ENCODE measurements around the gene NEURL1. TPM values are rescaled to one million over a fixed set of nuclear protein-coding genes. Genes with fewer than 3 reads are reported as not detected.

NEURL1 gene
- total and polyA plus RNA-seq, 2 experiments from 2014 or later, result 2.3 to 4.6 TPM

DNA sequence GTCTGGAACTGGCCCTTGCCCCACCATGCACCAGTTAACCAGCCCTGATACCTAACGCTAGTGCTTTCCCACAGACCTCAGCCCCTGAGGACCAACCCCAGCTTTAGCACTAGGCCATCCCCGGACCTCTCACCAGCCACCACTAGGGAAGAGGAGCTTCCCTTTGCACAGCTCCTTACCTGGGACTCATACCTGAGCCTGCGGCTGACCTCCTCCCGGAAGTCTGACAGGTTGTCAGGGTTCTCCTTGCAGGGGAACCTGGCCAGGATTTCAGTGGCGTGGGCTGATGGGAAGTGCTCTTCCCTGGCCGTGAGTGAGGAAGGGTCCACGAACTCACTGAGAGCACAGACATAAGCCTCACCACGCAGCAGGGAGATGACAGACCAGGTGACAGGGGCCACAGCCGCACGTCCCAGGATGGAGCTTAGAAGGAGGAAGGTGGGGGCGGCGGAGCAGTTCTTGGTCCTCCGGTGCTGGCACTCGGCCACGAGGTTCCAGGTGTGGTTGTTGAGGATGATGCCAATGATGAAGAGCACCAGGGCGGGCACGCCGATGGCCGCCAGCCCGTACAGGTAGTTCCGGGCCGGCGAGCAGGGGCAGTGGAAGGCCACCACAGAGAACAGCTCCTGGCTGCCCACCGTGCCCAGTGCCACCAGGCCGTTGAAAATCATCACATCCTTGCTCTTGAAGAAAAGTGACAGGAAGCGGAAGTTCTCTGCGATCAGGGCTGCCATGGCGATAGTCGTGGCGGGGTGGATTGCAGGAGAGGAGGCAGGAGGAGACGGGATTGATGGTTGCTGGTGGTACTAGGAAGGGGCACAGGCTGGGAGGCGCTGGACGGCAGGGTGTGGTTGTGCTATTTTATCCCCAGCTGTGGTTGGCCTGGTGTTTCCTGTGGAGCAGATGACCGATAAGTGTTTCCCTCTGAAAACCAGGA, 44.0 kb upstream of the NEURL1 start:
- Histone ChIP-seq H3K4me2 (no peak overlapping the region), H3K4me1 (ENCODE audit: insufficient read depth) (no peaks in the 10 kb centered on the region), H3K79me2 (no peaks in the 10 kb centered on the region), H3K36me3 (replicated peaks; ENCODE audit: insufficient read depth, low read depth) (no peaks in the 10 kb centered on the region), H4K20me1 (ENCODE audit: insufficient read depth, poor library complexity, severe bottlenecking) (no peaks in the 10 kb centered on the region), H3K27ac (no peak overlapping the region), H3K9me2 (replicated peaks; ENCODE audit: insufficient read depth) (no peaks in the 10 kb centered on the region), H3K9me3 (ENCODE audit: low read depth) (no peaks in the 10 kb centered on the region), H2AFZ (no peak overlapping the region), H3K27me3 (no peaks in the 10 kb centered on the region), H3K4me3 (no peak overlapping the region)
- TF ChIP-seq, protein P1, sequence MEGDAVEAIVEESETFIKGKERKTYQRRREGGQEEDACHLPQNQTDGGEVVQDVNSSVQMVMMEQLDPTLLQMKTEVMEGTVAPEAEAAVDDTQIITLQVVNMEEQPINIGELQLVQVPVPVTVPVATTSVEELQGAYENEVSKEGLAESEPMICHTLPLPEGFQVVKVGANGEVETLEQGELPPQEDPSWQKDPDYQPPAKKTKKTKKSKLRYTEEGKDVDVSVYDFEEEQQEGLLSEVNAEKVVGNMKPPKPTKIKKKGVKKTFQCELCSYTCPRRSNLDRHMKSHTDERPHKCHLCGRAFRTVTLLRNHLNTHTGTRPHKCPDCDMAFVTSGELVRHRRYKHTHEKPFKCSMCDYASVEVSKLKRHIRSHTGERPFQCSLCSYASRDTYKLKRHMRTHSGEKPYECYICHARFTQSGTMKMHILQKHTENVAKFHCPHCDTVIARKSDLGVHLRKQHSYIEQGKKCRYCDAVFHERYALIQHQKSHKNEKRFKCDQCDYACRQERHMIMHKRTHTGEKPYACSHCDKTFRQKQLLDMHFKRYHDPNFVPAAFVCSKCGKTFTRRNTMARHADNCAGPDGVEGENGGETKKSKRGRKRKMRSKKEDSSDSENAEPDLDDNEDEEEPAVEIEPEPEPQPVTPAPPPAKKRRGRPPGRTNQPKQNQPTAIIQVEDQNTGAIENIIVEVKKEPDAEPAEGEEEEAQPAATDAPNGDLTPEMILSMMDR (IDR thresholded peaks at IDR 0.05; ENCODE audit: poor library complexity), result no peak
- TF ChIP-seq EZH2phosphoT487 (IDR thresholded peaks at IDR 0.05; ENCODE audit: low read depth, severe bottlenecking, unreplicated experiment), result no peak
- TF ChIP-seq EZH2 (IDR thresholded peaks at IDR 0.05; ENCODE audit: borderline replicate concordance), result no peak
- WGBS (ENCODE audit: low lambda C conversion rate, missing lambda C conversion rate), result 95% methylated on average over 34 of the region's 34 CpGs
- no peak for DNase-seq (ENCODE audit: low spot score)

DNA sequence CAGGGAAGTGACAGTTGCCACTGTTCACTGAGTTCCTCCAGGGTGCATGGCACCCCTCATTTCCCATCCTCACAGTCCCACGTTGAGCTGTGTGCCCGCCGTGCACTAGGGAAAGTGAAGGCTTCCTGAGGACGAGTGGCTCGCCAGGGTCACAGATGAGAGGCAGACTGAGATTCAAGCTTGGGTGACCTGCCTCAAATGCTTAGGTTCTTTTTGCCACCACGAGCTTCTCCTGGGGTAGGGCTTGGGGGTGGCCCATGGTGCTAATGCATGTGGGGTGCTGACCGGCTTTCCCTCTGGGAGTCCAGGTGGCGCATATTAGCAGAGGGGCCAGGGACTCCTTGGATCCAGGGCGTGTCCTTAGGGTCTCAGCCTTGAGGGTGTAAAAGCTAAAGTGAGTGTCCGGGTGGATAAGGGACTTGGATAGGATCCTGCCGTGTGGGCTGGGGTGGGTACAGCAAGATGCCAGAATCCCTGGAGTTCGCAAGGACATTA, 43.3 kb upstream of the NEURL1 start:
- no peaks in the 10 kb centered on the region for H3K9me3 ChIP-seq (ENCODE audit: low read depth)
- no peaks in the 10 kb centered on the region for H3K27me3 ChIP-seq
- H3K79me2 ChIP-seq, result no peaks in the 10 kb centered on the region
- TF ChIP-seq EZH2 (IDR thresholded peaks at IDR 0.05; ENCODE audit: borderline replicate concordance), result no peak
- TF ChIP-seq EZH2phosphoT487 (IDR thresholded peaks at IDR 0.05; ENCODE audit: low read depth, severe bottlenecking, unreplicated experiment), result no peak
- TF ChIP-seq, protein P1 (IDR thresholded peaks at IDR 0.05; ENCODE audit: poor library complexity), result no peak
- WGBS (ENCODE audit: low lambda C conversion rate, missing lambda C conversion rate), result 95% methylated on average over 12 of the region's 12 CpGs
- H3K4me3 ChIP-seq, result no peak overlapping the region
- no peaks in the 10 kb centered on the region for H3K4me1 ChIP-seq (ENCODE audit: insufficient read depth)
- H3K4me2 ChIP-seq, result no peak overlapping the region
- no peaks in the 10 kb centered on the region for H4K20me1 ChIP-seq (ENCODE audit: insufficient read depth, poor library complexity, severe bottlenecking)
- H2AFZ ChIP-seq, result no peak overlapping the region
- H3K36me3 ChIP-seq (replicated peaks; ENCODE audit: insufficient read depth, low read depth), result no peaks in the 10 kb centered on the region
- no peak overlapping the region for H3K27ac ChIP-seq
- no peaks in the 10 kb centered on the region for H3K9me2 ChIP-seq (replicated peaks; ENCODE audit: insufficient read depth)
- no peak for DNase-seq (ENCODE audit: low spot score)

DNA sequence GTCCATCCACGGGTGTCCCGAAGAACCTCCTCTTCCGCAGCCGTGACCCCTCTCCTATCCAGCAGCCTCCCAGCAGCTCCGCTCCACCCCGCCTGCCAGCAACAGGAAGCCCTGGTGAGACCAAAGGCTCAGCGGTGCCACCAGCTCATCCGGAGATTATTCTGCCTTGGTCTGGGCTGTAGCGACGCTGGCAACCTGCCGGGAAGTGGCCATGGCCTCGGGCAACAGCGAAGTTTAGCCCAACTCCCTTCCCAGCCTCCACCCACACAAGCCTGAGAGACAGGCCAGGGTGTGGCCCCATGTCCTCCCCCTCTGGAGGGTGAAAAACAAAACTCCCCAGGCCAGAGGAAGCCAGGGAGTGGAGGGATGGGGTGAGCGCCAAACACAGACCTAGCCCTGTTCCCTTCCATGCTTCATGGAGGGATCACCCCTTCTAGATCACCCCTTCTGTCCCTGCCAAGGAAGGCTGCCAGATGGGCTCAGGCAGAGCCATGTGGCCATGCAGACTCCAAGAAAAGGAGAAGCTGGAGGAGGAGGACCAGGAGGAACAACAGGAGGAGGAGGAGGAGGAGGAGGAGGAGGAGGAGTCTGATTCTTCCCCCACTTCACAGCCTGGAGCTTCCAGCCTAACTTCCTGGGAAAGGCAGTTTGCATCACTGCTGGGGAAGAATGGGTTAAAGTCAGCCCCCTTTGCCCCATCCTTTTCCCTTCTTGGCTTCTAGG, 42.3 kb upstream of the NEURL1 start:
- H3K9me2 ChIP-seq (replicated peaks; ENCODE audit: insufficient read depth), result no peaks in the 10 kb centered on the region
- peak overlapping the region; percentile 65 for H3K27ac ChIP-seq
- H3K27me3 ChIP-seq, result no peaks in the 10 kb centered on the region
- H4K20me1 ChIP-seq (ENCODE audit: insufficient read depth, poor library complexity, severe bottlenecking), result no peaks in the 10 kb centered on the region
- H3K36me3 ChIP-seq (replicated peaks; ENCODE audit: insufficient read depth, low read depth), result no peaks in the 10 kb centered on the region
- H3K4me1 ChIP-seq (ENCODE audit: insufficient read depth), result no peaks in the 10 kb centered on the region
- H2AFZ ChIP-seq, result no peak overlapping the region
- peak overlapping the region; percentile 39 for H3K4me3 ChIP-seq
- H3K9me3 ChIP-seq (ENCODE audit: low read depth), result no peaks in the 10 kb centered on the region
- peak overlapping the region; percentile 87 for H3K4me2 ChIP-seq
- DNase-seq (ENCODE audit: low spot score), result no peak
- no peak for TF ChIP-seq EZH2phosphoT487 (IDR thresholded peaks at IDR 0.05; ENCODE audit: low read depth, severe bottlenecking, unreplicated experiment)
- TF ChIP-seq EZH2 (IDR thresholded peaks at IDR 0.05; ENCODE audit: borderline replicate concordance), result no peak
- TF ChIP-seq, protein P1 (IDR thresholded peaks at IDR 0.05; ENCODE audit: poor library complexity), result no peak
- 65% methylated on average over 14 of the region's 14 CpGs for WGBS (ENCODE audit: low lambda C conversion rate, missing lambda C conversion rate)
- no peaks in the 10 kb centered on the region for H3K79me2 ChIP-seq

Measured in hepatocyte (in vitro differentiated cells).